ENCODE measurements around the gene MIB2. TPM values are rescaled to one million over a fixed set of nuclear protein-coding genes. Genes with fewer than 3 reads are reported as not detected.

MIB2 gene
- polyA plus RNA-seq, 1 donor from 2014 or later = 106 TPM

DNA sequence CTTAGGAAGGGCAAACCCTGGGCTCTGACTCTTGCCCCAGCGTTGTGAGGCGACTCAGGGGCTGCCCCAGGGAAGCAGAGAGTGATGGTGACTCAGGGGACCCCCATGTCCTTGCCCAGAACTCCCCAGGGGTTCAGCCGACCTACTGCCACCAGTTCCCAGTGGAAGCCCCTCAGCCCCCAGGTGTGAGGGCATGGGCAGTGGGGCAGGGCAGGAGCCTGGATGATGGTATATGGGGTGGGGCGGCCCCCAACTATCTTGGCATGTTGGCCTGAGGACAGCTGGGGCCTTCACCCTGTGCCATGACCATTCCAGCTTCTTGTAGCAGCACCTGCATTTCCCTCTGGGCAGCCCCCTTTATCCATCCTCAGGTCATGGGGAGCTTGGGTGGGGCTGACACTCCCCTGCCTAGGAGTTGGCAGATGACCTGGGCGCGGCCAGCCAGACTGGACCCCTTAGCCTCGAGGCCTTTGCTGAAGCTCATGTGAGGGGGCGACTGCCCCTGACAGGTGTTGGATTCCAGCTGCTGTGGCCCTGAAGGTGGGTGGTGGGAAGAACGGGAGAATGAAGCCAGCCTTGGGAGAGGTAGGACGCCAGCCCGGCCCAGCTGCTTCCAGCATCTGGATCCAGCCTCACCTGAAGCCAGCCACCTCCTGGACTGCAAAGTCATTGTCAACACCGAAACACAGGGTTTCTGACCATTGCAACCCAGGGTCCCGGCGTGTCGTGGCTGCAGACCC lies 13.6 kb upstream of the MIB2 start:
- TF ChIP-seq REST (IDR thresholded peaks at IDR 0.05; ENCODE audit: borderline replicate concordance) (no peak), TAF1 (IDR thresholded peaks at IDR 0.05; ENCODE audit: low read depth) (no peak), POLR2AphosphoS5 (IDR thresholded peaks at IDR 0.05) (no peak), MXI1 (conservative IDR thresholded peaks at IDR 0.05; ENCODE audit: poor library complexity, severe bottlenecking) (no peak), SMC3 (conservative IDR thresholded peaks at IDR 0.05; ENCODE audit: poor library complexity) (no peak), EZH2 (IDR thresholded peaks at IDR 0.05; ENCODE audit: borderline replicate concordance, insufficient read depth, low read length, poor library complexity, severe bottlenecking) (no peak), EP300 (conservative IDR thresholded peaks at IDR 0.05; ENCODE audit: poor library complexity, severe bottlenecking) (no peak), RAD21 (conservative IDR thresholded peaks at IDR 0.05) (no peak)
- TF ChIP-seq, protein P1, sequence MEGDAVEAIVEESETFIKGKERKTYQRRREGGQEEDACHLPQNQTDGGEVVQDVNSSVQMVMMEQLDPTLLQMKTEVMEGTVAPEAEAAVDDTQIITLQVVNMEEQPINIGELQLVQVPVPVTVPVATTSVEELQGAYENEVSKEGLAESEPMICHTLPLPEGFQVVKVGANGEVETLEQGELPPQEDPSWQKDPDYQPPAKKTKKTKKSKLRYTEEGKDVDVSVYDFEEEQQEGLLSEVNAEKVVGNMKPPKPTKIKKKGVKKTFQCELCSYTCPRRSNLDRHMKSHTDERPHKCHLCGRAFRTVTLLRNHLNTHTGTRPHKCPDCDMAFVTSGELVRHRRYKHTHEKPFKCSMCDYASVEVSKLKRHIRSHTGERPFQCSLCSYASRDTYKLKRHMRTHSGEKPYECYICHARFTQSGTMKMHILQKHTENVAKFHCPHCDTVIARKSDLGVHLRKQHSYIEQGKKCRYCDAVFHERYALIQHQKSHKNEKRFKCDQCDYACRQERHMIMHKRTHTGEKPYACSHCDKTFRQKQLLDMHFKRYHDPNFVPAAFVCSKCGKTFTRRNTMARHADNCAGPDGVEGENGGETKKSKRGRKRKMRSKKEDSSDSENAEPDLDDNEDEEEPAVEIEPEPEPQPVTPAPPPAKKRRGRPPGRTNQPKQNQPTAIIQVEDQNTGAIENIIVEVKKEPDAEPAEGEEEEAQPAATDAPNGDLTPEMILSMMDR (IDR thresholded peaks at IDR 0.05; ENCODE audit: poor library complexity, severe bottlenecking) = no peak
- Histone ChIP-seq H3F3A (ENCODE audit: insufficient read depth, low read length, poor library complexity, severe bottlenecking) (no peaks in the 10 kb centered on the region), H3K79me2 (replicated peaks; ENCODE audit: insufficient read depth, low read length) (no peaks in the 10 kb centered on the region), H3K36me3 (ENCODE audit: insufficient read depth, low read length) (no peaks in the 10 kb centered on the region), H3K27me3 (ENCODE audit: insufficient read depth, low read depth, low read length) (peaks cover 12% of the 10 kb centered on the region), H3K27ac (ENCODE audit: low read length) (no peak overlapping the region), H3K9me2 (ENCODE audit: insufficient read depth, low read length) (no peaks in the 10 kb centered on the region), H3K9ac (ENCODE audit: low read length) (no peak overlapping the region), H3K4me2 (ENCODE audit: low read length) (no peak overlapping the region), H3K9me3 (ENCODE audit: low read length) (no peaks in the 10 kb centered on the region), H2AFZ (ENCODE audit: low read depth, low read length) (no peak overlapping the region), H4K20me1 (ENCODE audit: insufficient read depth) (no peaks in the 10 kb centered on the region), H3K4me3 (ENCODE audit: low read length) (peak overlapping the region; percentile 90)

DNA sequence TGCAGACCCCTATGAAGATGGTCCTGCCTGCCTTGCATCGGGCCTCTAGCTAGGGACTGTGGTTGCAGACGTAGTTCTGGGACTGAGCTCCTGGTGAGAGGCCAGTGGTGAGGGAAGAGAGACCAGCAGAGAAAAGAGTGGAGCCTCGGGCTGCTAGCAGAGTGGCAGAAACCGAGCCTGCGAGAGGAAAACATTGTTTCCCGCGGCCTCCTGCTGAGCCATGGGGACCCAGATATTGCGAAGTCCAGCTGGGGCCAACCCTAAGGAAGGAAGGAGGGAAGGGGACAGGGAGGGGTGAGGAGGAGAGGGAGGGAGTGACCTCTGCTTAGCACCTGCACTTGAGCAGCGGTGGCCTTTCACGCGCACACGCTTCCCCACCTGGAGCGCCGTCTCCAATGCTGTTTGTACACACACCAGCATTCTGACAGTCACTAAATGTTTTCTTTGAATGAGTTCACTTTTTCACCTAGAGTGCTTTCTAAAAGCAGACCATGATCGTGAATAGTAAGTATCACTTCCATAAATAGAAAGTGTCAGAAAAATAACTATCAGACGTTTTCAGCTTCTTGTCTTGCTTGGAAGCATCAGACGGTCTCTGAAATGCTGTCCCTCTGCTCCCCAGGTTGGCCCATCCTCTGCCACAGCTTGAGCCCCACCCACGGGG lies 12.9 kb upstream of the MIB2 start:
- H2AFZ ChIP-seq (ENCODE audit: low read depth, low read length) = no peak overlapping the region
- H3K9me2 ChIP-seq (ENCODE audit: insufficient read depth, low read length) = no peaks in the 10 kb centered on the region
- H3K27ac ChIP-seq (ENCODE audit: low read length) = no peak overlapping the region
- no peaks in the 10 kb centered on the region for H3K79me2 ChIP-seq (replicated peaks; ENCODE audit: insufficient read depth, low read length)
- no peaks in the 10 kb centered on the region for H3F3A ChIP-seq (ENCODE audit: insufficient read depth, low read length, poor library complexity, severe bottlenecking)
- no peak overlapping the region for H3K9ac ChIP-seq (ENCODE audit: low read length)
- H3K4me2 ChIP-seq (ENCODE audit: low read length) = no peak overlapping the region
- H3K9me3 ChIP-seq (ENCODE audit: low read length) = no peaks in the 10 kb centered on the region
- peaks cover 12% of the 10 kb centered on the region for H3K27me3 ChIP-seq (ENCODE audit: insufficient read depth, low read depth, low read length)
- TF ChIP-seq EP300 (conservative IDR thresholded peaks at IDR 0.05; ENCODE audit: poor library complexity, severe bottlenecking) = no peak
- no peak for TF ChIP-seq SMC3 (conservative IDR thresholded peaks at IDR 0.05; ENCODE audit: poor library complexity)
- no peak for TF ChIP-seq EZH2 (IDR thresholded peaks at IDR 0.05; ENCODE audit: borderline replicate concordance, insufficient read depth, low read length, poor library complexity, severe bottlenecking)
- no peak for TF ChIP-seq RAD21 (conservative IDR thresholded peaks at IDR 0.05)
- TF ChIP-seq REST (IDR thresholded peaks at IDR 0.05; ENCODE audit: borderline replicate concordance) = no peak
- TF ChIP-seq, protein P1 (IDR thresholded peaks at IDR 0.05; ENCODE audit: poor library complexity, severe bottlenecking) = no peak
- no peak for TF ChIP-seq TAF1 (IDR thresholded peaks at IDR 0.05; ENCODE audit: low read depth)
- no peak overlapping the region for H3K4me3 ChIP-seq (ENCODE audit: low read length)
- H3K36me3 ChIP-seq (ENCODE audit: insufficient read depth, low read length) = no peaks in the 10 kb centered on the region
- H4K20me1 ChIP-seq (ENCODE audit: insufficient read depth) = no peaks in the 10 kb centered on the region
